ENCODE data around the gene LRP1B.

The LRP1B gene

GRCh38 chr2:140383781-140384180, 1747.0 kb downstream of the LRP1B start:
- no peak for DNase-seq (ENCODE audit: low spot score)
- no peak overlapping the region for H3K4me3 ChIP-seq
- H3K27ac ChIP-seq = no peak overlapping the region
- TF ChIP-seq CTCF (IDR thresholded peaks at IDR 0.05) = no peak

- DNase-seq (ENCODE audit: low spot score) = no peak
- Histone ChIP-seq H3K27ac (no peak overlapping the region), H3K4me3 (no peak overlapping the region)
- no peak for TF ChIP-seq CTCF (IDR thresholded peaks at IDR 0.05)
Observed at GRCh38 chr2:140376686-140377085, 1754.1 kb downstream of the LRP1B start.

- DNase-seq (ENCODE audit: low spot score) = no peak
- Histone ChIP-seq H3K27ac (no peak overlapping the region), H3K4me3 (no peak overlapping the region)
- no peak for TF ChIP-seq CTCF (IDR thresholded peaks at IDR 0.05)
Observed at GRCh38 chr2:140363131-140363530, 1767.7 kb downstream of the LRP1B start.

- no peak for DNase-seq (ENCODE audit: low spot score)
- no peak overlapping the region for H3K27ac ChIP-seq
- TF ChIP-seq CTCF (IDR thresholded peaks at IDR 0.05) = no peak
- no peak overlapping the region for H3K4me3 ChIP-seq
Observed at GRCh38 chr2:140362361-140362760, 1768.5 kb downstream of the LRP1B start.

- Histone ChIP-seq H3K27ac (no peak overlapping the region), H3K4me3 (no peak overlapping the region)
- no peak for DNase-seq (ENCODE audit: low spot score)
- TF ChIP-seq CTCF (IDR thresholded peaks at IDR 0.05) = no peak
Observed at GRCh38 chr2:140359056-140359771, 1771.6 kb downstream of the LRP1B start.

GRCh38 chr2:140356697-140357096, 1774.1 kb downstream of the LRP1B start:
- DNase-seq (ENCODE audit: low spot score) = no peak
- no peak for TF ChIP-seq CTCF (IDR thresholded peaks at IDR 0.05)
- no peak overlapping the region for H3K4me3 ChIP-seq
- no peak overlapping the region for H3K27ac ChIP-seq

GRCh38 chr2:140355511-140356090, 1775.2 kb downstream of the LRP1B start:
- TF ChIP-seq CTCF (IDR thresholded peaks at IDR 0.05) = no peak
- no peak overlapping the region for H3K27ac ChIP-seq
- H3K4me3 ChIP-seq = no peak overlapping the region
- no peak for DNase-seq (ENCODE audit: low spot score)

All from coronary artery (tissue), 2 donors.